A673 (cell line): ENCODE measurements around the gene RDH11. TPM values are rescaled to one million over a fixed set of nuclear protein-coding genes. Genes with fewer than 3 reads are reported as not detected.
"Not testable (repeated sequence)": the region's sequence is repeated elsewhere in the genome, so short reads cannot be mapped to it uniquely, and the experiment has no call there.

Experiments
- BruUV-seq: library from RNA; stranded (reverse); fragments of 400-500 nt; replicated peaks from 2 replicates; lab custom pipeline; 2021; lab: Mats Ljungman, UMichigan
- CTCF ChIA-PET: fragments of 300-600 bp; sonication (Branson Sonifier 250); formaldehyde crosslinking; loops from one replicate; lab custom pipeline; 2022; ENCODE audit warnings: antibody characterized with exemption; lab: Charles Lee
- POLR2A ChIA-PET: fragments of 300-600 bp; sonication (Branson Sonifier 250); formaldehyde crosslinking; loops from one replicate; lab custom pipeline; 2022; ENCODE audit warnings: antibody characterized with exemption; ENCODE audit not compliant: low non-redundant PET; lab: Charles Lee
- DNase-seq: peaks from one replicate; pipeline ENCODE4 v3.0.0-alpha.2; 2015; ENCODE audit warnings: low spot score
- H3K27ac ChIP-seq: fragments of 200-600 bp; sonication (generic); 2 replicates; pipeline ENCODE4 v1.5.1; 2016; ENCODE audit warnings: mixed run types, low read depth, mild to moderate bottlenecking, mixed read lengths, antibody characterized with exemption, low read length; ENCODE audit not compliant: poor library complexity, severe bottlenecking
- H3K27me3 ChIP-seq: fragments of 200-600 bp; sonication (generic); replicated peaks from 2 replicates; pipeline ENCODE4 v1.6.1; 2017; ENCODE audit warnings: mixed run types, low read depth, mild to moderate bottlenecking, mixed read lengths, antibody characterized with exemption, low read length; ENCODE audit not compliant: insufficient read depth, poor library complexity
- H3K36me3 ChIP-seq: fragments of 200-600 bp; sonication (generic); 2 replicates; pipeline ENCODE4 v1.6.1; 2016; ENCODE audit warnings: mixed run types, mild to moderate bottlenecking, mixed read lengths, antibody characterized with exemption, low read length; ENCODE audit not compliant: insufficient read depth, poor library complexity, severe bottlenecking
- H3K4me1 ChIP-seq: fragments of 200-600 bp; sonication (generic); 2 replicates; pipeline ENCODE4 v1.6.1; 2017; ENCODE audit warnings: mixed run types, mild to moderate bottlenecking, mixed read lengths, antibody characterized with exemption, low read length; ENCODE audit not compliant: insufficient read depth, poor library complexity, severe bottlenecking
- H3K4me3 ChIP-seq: fragments of 200-600 bp; sonication (generic); 2 replicates; pipeline ENCODE4 v1.5.1; 2016; ENCODE audit warnings: low read depth, mixed run types, mild to moderate bottlenecking, mixed read lengths, low read length; ENCODE audit not compliant: poor library complexity, severe bottlenecking
- H3K9me3 ChIP-seq: fragments of 200-600 bp; sonication (generic); 2 replicates; pipeline ENCODE4 v1.6.1; 2016; ENCODE audit warnings: mixed run types, low read depth, mild to moderate bottlenecking, mixed read lengths, antibody characterized with exemption, low read length; ENCODE audit not compliant: poor library complexity, severe bottlenecking
- EZH2 ChIP-seq: fragments of 200-600 bp; sonication (generic); IDR thresholded peaks from 2 replicates; pipeline ENCODE4 v1.6.1; 2017; ENCODE audit warnings: borderline replicate concordance, low read depth, mild to moderate bottlenecking, mixed read lengths, antibody characterized with exemption, low read length; ENCODE audit not compliant: poor library complexity, severe bottlenecking
- intact Hi-C: fragments of 100-400 bp; cut with micrococcal nuclease; formaldehyde crosslinking; loops from one replicate; pipeline ENCODE4 v1.10.0; 2022; ENCODE audit not compliant: unreplicated experiment
- total RNA-seq: library from RNA; stranded (reverse); gene quantifications from 2 replicates; pipeline ENCODE4 v1.2.3, GENCODE V29; 2021
- TF ChIP-seq, protein P1 (sequence below): fragments of 300-800, 200-600 bp; sonication (generic); conservative IDR thresholded peaks from 2 replicates; pipeline ENCODE4 v1.5.1; 2017; ENCODE audit warnings: low read depth, mild to moderate bottlenecking, antibody characterized with exemption, low read length, moderate library complexity, mixed read lengths

The RDH11 gene
- total RNA-seq, 1 experiment from 2014 or later: 107 TPM

DNA sequence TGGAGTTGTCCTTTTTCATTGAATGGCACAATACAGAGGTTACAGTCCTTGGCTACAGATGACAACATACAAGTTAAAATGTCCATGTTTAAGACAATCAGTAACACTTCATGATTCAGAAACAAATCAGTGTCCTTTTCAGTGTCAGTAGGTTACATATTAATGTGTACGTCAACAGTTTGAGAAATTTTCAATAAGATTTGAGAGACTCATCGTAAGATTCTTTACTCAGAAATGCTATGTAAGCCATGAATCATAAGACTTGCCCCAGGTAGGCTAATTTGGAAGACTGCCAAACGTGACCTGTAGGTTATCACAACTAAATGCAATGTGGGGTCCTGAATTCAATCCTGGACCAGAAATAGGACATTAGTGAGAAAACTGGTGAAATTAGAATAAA lies 9.6 kb upstream of the RDH11 start:
- intact Hi-C loops: loop anchor here (2.0 to 10.0 kb wide), 2 partner anchors 180 to 278 kb away; no protein-coding TSS in a partner anchor
- ChIA-PET CTCF (interaction anchor here (0.6 to 2.4 kb wide), 7 partner anchors 10 to 345 kb away, joined by 3 to 27 read pairs (median 13); partner anchors contain the start of genes ARG2, ATP6V1D, EIF2S1 and RDH11), POLR2A (no interaction called here)
- no peak for TF ChIP-seq EZH2
- TF ChIP-seq, protein P1, sequence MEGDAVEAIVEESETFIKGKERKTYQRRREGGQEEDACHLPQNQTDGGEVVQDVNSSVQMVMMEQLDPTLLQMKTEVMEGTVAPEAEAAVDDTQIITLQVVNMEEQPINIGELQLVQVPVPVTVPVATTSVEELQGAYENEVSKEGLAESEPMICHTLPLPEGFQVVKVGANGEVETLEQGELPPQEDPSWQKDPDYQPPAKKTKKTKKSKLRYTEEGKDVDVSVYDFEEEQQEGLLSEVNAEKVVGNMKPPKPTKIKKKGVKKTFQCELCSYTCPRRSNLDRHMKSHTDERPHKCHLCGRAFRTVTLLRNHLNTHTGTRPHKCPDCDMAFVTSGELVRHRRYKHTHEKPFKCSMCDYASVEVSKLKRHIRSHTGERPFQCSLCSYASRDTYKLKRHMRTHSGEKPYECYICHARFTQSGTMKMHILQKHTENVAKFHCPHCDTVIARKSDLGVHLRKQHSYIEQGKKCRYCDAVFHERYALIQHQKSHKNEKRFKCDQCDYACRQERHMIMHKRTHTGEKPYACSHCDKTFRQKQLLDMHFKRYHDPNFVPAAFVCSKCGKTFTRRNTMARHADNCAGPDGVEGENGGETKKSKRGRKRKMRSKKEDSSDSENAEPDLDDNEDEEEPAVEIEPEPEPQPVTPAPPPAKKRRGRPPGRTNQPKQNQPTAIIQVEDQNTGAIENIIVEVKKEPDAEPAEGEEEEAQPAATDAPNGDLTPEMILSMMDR: no peak
- Histone ChIP-seq H3K36me3 (no peaks in the 10 kb centered on the region), H3K4me1 (no peaks in the 10 kb centered on the region), H3K9me3 (peaks cover 18% of the 10 kb centered on the region), H3K27me3 (no peaks in the 10 kb centered on the region), H3K27ac (no peak overlapping the region), H3K4me3 (no peak overlapping the region)
- no TSS peak for BruUV-seq
- DNase-seq: no peak

GRCh38 chr14:67704484-67705089 lies 9.0 kb upstream of the RDH11 start:
- no peaks in the 10 kb centered on the region for H3K27me3 ChIP-seq
- peak; percentile 76 for DNase-seq
- intact Hi-C loops: loop anchor here (1.0 to 10.0 kb wide), 4 partner anchors 86 to 278 kb away; no protein-coding TSS in a partner anchor
- peaks cover 12% of the 10 kb centered on the region for H3K9me3 ChIP-seq
- H3K4me3 ChIP-seq: no peak overlapping the region
- POLR2A ChIA-PET: interaction anchor here (0.8 kb wide), 1 partner anchor 9 kb away, joined by 4 read pairs; the partner anchor contains the start of gene RDH11
- no peaks in the 10 kb centered on the region for H3K4me1 ChIP-seq
- CTCF ChIA-PET: interaction anchor here (0.5 to 2.4 kb wide), 15 partner anchors 10 to 1836 kb away, joined by 3 to 27 read pairs (median 8); partner anchors contain the start of genes ARG2, ATP6V1D, EIF2S1 and PIGH
- no peak overlapping the region for H3K27ac ChIP-seq
- H3K36me3 ChIP-seq: no peaks in the 10 kb centered on the region
- no TSS peak for BruUV-seq
- TF ChIP-seq, protein P1: peak; percentile 81
- no peak for TF ChIP-seq EZH2

DNA sequence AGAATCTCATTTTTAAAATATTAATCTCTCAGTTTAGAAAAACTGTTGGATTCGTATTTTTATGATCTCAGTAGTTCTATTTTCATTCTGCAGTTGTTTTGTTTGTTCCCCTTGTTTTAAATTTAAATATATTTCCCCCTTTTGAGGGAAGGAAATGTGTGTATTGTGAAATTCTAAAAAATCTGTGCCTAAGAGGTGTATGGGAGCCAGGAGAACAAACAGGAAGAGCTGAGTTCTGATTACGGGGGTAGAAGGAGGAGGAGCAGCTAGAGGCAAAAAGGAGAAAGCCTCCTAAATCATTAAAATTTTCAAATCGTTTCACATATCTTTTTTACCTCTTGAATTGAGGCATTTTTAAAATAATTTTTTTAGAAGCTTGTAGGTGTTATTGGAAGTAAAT lies 8.4 kb upstream of the RDH11 start:
- peaks cover 6% of the 10 kb centered on the region for H3K9me3 ChIP-seq
- no peaks in the 10 kb centered on the region for H3K27me3 ChIP-seq
- BruUV-seq: no TSS peak
- POLR2A ChIA-PET: interaction anchor here (0.8 kb wide), 1 partner anchor 9 kb away, joined by 4 read pairs; the partner anchor contains the start of gene RDH11
- intact Hi-C loops: loop anchor here (1.0 to 10.0 kb wide), 4 partner anchors 86 to 277 kb away; no protein-coding TSS in a partner anchor
- no peaks in the 10 kb centered on the region for H3K36me3 ChIP-seq
- no peak overlapping the region for H3K27ac ChIP-seq
- CTCF ChIA-PET: interaction anchor here (0.6 to 2.4 kb wide), 13 partner anchors 9 to 1835 kb away, joined by 3 to 27 read pairs (median 11); partner anchors contain the start of genes ARG2, PIGH and RDH11
- TF ChIP-seq EZH2: no peak
- TF ChIP-seq, protein P1: no peak
- no peaks in the 10 kb centered on the region for H3K4me1 ChIP-seq
- DNase-seq: no peak
- no peak overlapping the region for H3K4me3 ChIP-seq

DNA sequence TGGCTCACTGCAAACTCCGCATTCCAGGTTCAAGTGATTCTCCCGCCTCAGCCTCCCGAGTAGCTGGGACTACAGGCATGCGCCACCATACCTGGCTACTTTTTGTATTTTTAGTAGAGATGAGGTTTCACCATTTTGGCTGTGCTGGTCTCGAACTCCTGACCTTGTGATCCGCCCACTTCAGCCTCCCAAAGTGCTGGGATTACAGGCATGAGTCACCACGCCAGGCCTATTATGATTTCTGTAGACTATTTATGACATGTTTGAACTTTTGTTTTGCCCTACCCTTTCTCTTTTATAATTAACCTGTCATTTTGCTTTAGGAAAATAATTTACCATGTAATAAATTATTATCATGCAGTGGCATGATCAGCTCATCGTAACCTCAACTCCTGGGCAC lies 5.9 kb upstream of the RDH11 start, which contains the start of gene RDH12:
Gene RDH12 (plus strand): TSS at position 395 of the 400 bp plus-strand sequence. CDS start 20,757 bp downstream, outside the sequence.
- H3K4me1 ChIP-seq, H3K27me3 ChIP-seq, H3K36me3 ChIP-seq, POLR2A ChIA-PET, H3K4me3 ChIP-seq, H3K27ac ChIP-seq, BruUV-seq, H3K9me3 ChIP-seq, CTCF ChIA-PET, DNase-seq: not testable (repeated sequence)
- intact Hi-C loops: loop anchor here (10.0 kb wide), 1 partner anchor 177 kb away; no protein-coding TSS in a partner anchor
